ENCODE data around the gene MGMT.

The MGMT gene

GRCh38 chr10:129442866-129443265 lies 24.2 kb upstream of the MGMT start:
- no peak overlapping the region for H3K4me3 ChIP-seq (replicated peaks; ENCODE audit: low read depth, low read length)
- DNase-seq (ENCODE audit: extremely low read depth, low read depth): no peak
- TF ChIP-seq CTCF (IDR thresholded peaks at IDR 0.05; ENCODE audit: low read depth, low read length, missing control alignments): no peak

GRCh38 chr10:129444359-129444758 lies 22.7 kb upstream of the MGMT start:
- no peak for DNase-seq (ENCODE audit: extremely low read depth, low read depth)
- no peak for TF ChIP-seq CTCF (IDR thresholded peaks at IDR 0.05; ENCODE audit: low read depth, low read length, missing control alignments)
- H3K4me3 ChIP-seq (replicated peaks; ENCODE audit: low read depth, low read length): no peak overlapping the region

- no peak for TF ChIP-seq CTCF (IDR thresholded peaks at IDR 0.05; ENCODE audit: low read depth, low read length, missing control alignments)
- DNase-seq (ENCODE audit: extremely low read depth, low read depth): no peak
Observed at GRCh38 chr10:129445436-129446182, 21.4 kb upstream of the MGMT start.

GRCh38 chr10:129446183-129446581 lies 20.9 kb upstream of the MGMT start:
- no peak for TF ChIP-seq CTCF (IDR thresholded peaks at IDR 0.05; ENCODE audit: low read depth, low read length, missing control alignments)
- H3K4me3 ChIP-seq (replicated peaks; ENCODE audit: low read depth, low read length): no peak overlapping the region
- no peak for DNase-seq (ENCODE audit: extremely low read depth, low read depth)

More at GRCh38 chr10:129445436-129446182, 21.4 kb upstream of the MGMT start:
- no peak overlapping the region for H3K4me3 ChIP-seq (replicated peaks; ENCODE audit: low read depth, low read length)

GRCh38 chr10:129447486-129447885 lies 19.6 kb upstream of the MGMT start:
- no peak for TF ChIP-seq CTCF (IDR thresholded peaks at IDR 0.05; ENCODE audit: low read depth, low read length, missing control alignments)

GRCh38 chr10:129448086-129448485 lies 19.0 kb upstream of the MGMT start:
- H3K4me3 ChIP-seq (replicated peaks; ENCODE audit: low read depth, low read length): no peak overlapping the region
- DNase-seq (ENCODE audit: extremely low read depth, low read depth): no peak
- no peak for TF ChIP-seq CTCF (IDR thresholded peaks at IDR 0.05; ENCODE audit: low read depth, low read length, missing control alignments)

More at GRCh38 chr10:129447486-129447885, 19.6 kb upstream of the MGMT start:
- H3K4me3 ChIP-seq (replicated peaks; ENCODE audit: low read depth, low read length): no peak overlapping the region
- no peak for DNase-seq (ENCODE audit: extremely low read depth, low read depth)

GRCh38 chr10:129448539-129448938 lies 18.5 kb upstream of the MGMT start:
- no peak for DNase-seq (ENCODE audit: extremely low read depth, low read depth)
- H3K4me3 ChIP-seq (replicated peaks; ENCODE audit: low read depth, low read length): no peak overlapping the region
- no peak for TF ChIP-seq CTCF (IDR thresholded peaks at IDR 0.05; ENCODE audit: low read depth, low read length, missing control alignments)

Measured in HFF-Myc (cell line).